Measurements from ENCODE around the gene OR2T2. TPM values are rescaled to one million over a fixed set of nuclear protein-coding genes. Genes with fewer than 3 reads are reported as not detected.
"Not testable (repeated sequence)": the region's sequence is repeated elsewhere in the genome, so short reads cannot be mapped to it uniquely, and the experiment has no call there.

Gene OR2T2
- total RNA-seq, 2 experiments from 2014 or later = not detected

GRCh38 chr1:248449821-248450465, 4.5 kb downstream of the OR2T2 start:
- H3K9me3 ChIP-seq (ENCODE audit: control insufficient read depth in 1 of 2, insufficient read depth in 1 of 2, low read length in 2 of 2); H3K4me3 Mint-ChIP-seq; H3K36me3 Mint-ChIP-seq (ENCODE audit: low read depth); H3K27me3 Mint-ChIP-seq; H3K27ac Mint-ChIP-seq; H3K4me1 Mint-ChIP-seq (ENCODE audit: low read depth); H3K27me3 ChIP-seq (ENCODE audit: control insufficient read depth in 1 of 2, insufficient read depth in 2 of 2, low read length in 2 of 2); H3K4me3 ChIP-seq (ENCODE audit: low read length); ATAC-seq (ENCODE audit: poor library complexity); intact Hi-C loops (cut with DNase I, micrococcal nuclease); H3K4me1 ChIP-seq (ENCODE audit: insufficient read depth, low read length); H3K27ac ChIP-seq (ENCODE audit: low read depth in 1 of 2, low read length in 2 of 2); H3K9me3 Mint-ChIP-seq; CTCF ChIA-PET; DNase-seq; H3K36me3 ChIP-seq (ENCODE audit: insufficient read depth, low read length); POLR2A ChIA-PET: not testable (repeated sequence)

DNA sequence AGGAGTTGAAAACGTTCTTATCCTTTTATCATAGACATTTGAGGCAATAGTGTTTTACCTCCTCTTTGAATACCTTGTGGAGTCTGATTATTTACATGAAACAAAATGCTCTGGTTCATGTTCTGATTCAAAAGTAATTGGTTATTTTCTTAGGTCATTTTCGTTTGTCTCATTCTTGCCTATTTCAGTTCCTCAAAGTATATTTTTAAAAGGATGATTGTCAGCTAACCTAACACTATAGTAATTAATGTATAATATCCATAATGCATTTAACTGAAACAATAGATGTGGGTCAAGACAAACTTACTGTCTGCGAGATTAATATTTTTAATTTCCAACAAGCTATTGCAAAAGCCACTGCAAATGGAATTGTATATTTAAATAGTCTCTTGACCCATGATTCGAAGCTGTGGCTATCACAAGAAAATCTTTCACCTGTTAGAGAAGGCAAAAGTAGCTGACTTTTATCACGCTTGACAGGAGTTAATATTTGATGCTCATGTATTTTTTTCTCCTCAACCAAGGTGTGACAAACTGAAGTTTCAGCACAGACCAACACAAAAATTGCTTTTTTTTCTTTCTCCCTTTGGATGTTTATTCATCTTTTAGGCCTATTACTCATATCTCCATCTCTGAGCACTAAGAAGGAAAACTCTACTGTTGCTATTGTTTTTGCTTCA, 5.2 kb downstream of the OR2T2 start:
- ATAC-seq (ENCODE audit: poor library complexity) = not testable (repeated sequence)

DNA sequence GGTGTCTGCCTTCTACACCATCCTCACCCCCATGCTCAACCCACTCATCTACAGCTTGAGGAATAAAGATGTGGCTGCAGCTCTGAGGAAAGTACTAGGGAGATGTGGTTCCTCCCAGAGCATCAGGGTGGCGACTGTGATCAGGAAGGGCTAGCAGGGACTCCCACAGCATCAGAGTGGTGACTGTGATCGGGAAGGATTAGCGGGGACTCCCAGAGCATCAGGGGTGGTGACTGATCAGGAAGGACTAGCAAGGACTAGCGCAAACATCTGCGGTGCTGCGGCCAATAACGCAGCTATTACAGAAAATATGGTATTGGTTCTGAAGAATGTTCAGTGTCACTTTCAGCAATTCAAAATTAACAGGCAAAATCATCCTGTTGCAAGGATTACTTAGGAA, 8.2 kb downstream of the OR2T2 start:
- intact Hi-C loops (cut with DNase I, micrococcal nuclease); DNase-seq; H3K27me3 Mint-ChIP-seq; H3K4me3 Mint-ChIP-seq; H3K36me3 Mint-ChIP-seq (ENCODE audit: low read depth); H3K9me3 ChIP-seq (ENCODE audit: control insufficient read depth in 1 of 2, insufficient read depth in 1 of 2, low read length in 2 of 2); H3K27me3 ChIP-seq (ENCODE audit: control insufficient read depth in 1 of 2, insufficient read depth in 2 of 2, low read length in 2 of 2); H3K9me3 Mint-ChIP-seq; ATAC-seq (ENCODE audit: poor library complexity); POLR2A ChIA-PET; H3K4me1 ChIP-seq (ENCODE audit: insufficient read depth, low read length); H3K27ac ChIP-seq (ENCODE audit: low read depth in 1 of 2, low read length in 2 of 2); CTCF ChIA-PET; H3K27ac Mint-ChIP-seq; H3K4me1 Mint-ChIP-seq (ENCODE audit: low read depth); H3K4me3 ChIP-seq (ENCODE audit: low read length); H3K36me3 ChIP-seq (ENCODE audit: insufficient read depth, low read length): not testable (repeated sequence)

More for the DNA sequence above, 5.2 kb downstream of the OR2T2 start:
- intact Hi-C loops (cut with DNase I, micrococcal nuclease); H3K4me3 ChIP-seq (ENCODE audit: low read length); H3K4me1 Mint-ChIP-seq (ENCODE audit: low read depth); H3K36me3 ChIP-seq (ENCODE audit: insufficient read depth, low read length); POLR2A ChIA-PET; H3K27ac Mint-ChIP-seq; H3K4me3 Mint-ChIP-seq; H3K27me3 Mint-ChIP-seq; H3K27ac ChIP-seq (ENCODE audit: low read depth in 1 of 2, low read length in 2 of 2); H3K9me3 Mint-ChIP-seq; DNase-seq; H3K36me3 Mint-ChIP-seq (ENCODE audit: low read depth); CTCF ChIA-PET; H3K4me1 ChIP-seq (ENCODE audit: insufficient read depth, low read length); H3K9me3 ChIP-seq (ENCODE audit: control insufficient read depth in 1 of 2, insufficient read depth in 1 of 2, low read length in 2 of 2); H3K27me3 ChIP-seq (ENCODE audit: control insufficient read depth in 1 of 2, insufficient read depth in 2 of 2, low read length in 2 of 2): not testable (repeated sequence)

GRCh38 chr1:248455045-248455444, 9.6 kb downstream of the OR2T2 start:
- H3K27me3 ChIP-seq (ENCODE audit: control insufficient read depth in 1 of 2, insufficient read depth in 2 of 2, low read length in 2 of 2); H3K36me3 ChIP-seq (ENCODE audit: insufficient read depth, low read length); H3K9me3 Mint-ChIP-seq; DNase-seq; H3K4me3 ChIP-seq (ENCODE audit: low read length); H3K9me3 ChIP-seq (ENCODE audit: control insufficient read depth in 1 of 2, insufficient read depth in 1 of 2, low read length in 2 of 2); H3K27me3 Mint-ChIP-seq; CTCF ChIA-PET; H3K4me3 Mint-ChIP-seq; H3K4me1 ChIP-seq (ENCODE audit: insufficient read depth, low read length); H3K36me3 Mint-ChIP-seq (ENCODE audit: low read depth); H3K27ac ChIP-seq (ENCODE audit: low read depth in 1 of 2, low read length in 2 of 2); intact Hi-C loops (cut with DNase I, micrococcal nuclease); H3K27ac Mint-ChIP-seq; POLR2A ChIA-PET; ATAC-seq (ENCODE audit: poor library complexity); H3K4me1 Mint-ChIP-seq (ENCODE audit: low read depth): not testable (repeated sequence)

- intact Hi-C loops (cut with DNase I, micrococcal nuclease) = not testable (repeated sequence)
Observed at GRCh38 chr1:248456635-248457034, 11.2 kb downstream of the OR2T2 start.

GRCh38 chr1:248459117-248459516, 13.7 kb downstream of the OR2T2 start:
- H3K36me3 Mint-ChIP-seq (ENCODE audit: low read depth); intact Hi-C loops (cut with DNase I, micrococcal nuclease); H3K9me3 Mint-ChIP-seq; H3K4me1 ChIP-seq (ENCODE audit: insufficient read depth, low read length); H3K4me1 Mint-ChIP-seq (ENCODE audit: low read depth); H3K27me3 ChIP-seq (ENCODE audit: control insufficient read depth in 1 of 2, insufficient read depth in 2 of 2, low read length in 2 of 2); POLR2A ChIA-PET; H3K9me3 ChIP-seq (ENCODE audit: control insufficient read depth in 1 of 2, insufficient read depth in 1 of 2, low read length in 2 of 2); H3K36me3 ChIP-seq (ENCODE audit: insufficient read depth, low read length); H3K4me3 Mint-ChIP-seq; H3K27me3 Mint-ChIP-seq; H3K4me3 ChIP-seq (ENCODE audit: low read length); ATAC-seq (ENCODE audit: poor library complexity); CTCF ChIA-PET; H3K27ac Mint-ChIP-seq; H3K27ac ChIP-seq (ENCODE audit: low read depth in 1 of 2, low read length in 2 of 2); DNase-seq: not testable (repeated sequence)

More at GRCh38 chr1:248456635-248457034, 11.2 kb downstream of the OR2T2 start:
- H3K27me3 ChIP-seq (ENCODE audit: control insufficient read depth in 1 of 2, insufficient read depth in 2 of 2, low read length in 2 of 2); H3K4me1 ChIP-seq (ENCODE audit: insufficient read depth, low read length); CTCF ChIA-PET; H3K4me1 Mint-ChIP-seq (ENCODE audit: low read depth); H3K27ac Mint-ChIP-seq; H3K27ac ChIP-seq (ENCODE audit: low read depth in 1 of 2, low read length in 2 of 2); H3K27me3 Mint-ChIP-seq; H3K36me3 ChIP-seq (ENCODE audit: insufficient read depth, low read length); H3K4me3 ChIP-seq (ENCODE audit: low read length); DNase-seq; H3K9me3 ChIP-seq (ENCODE audit: control insufficient read depth in 1 of 2, insufficient read depth in 1 of 2, low read length in 2 of 2); H3K9me3 Mint-ChIP-seq; POLR2A ChIA-PET; ATAC-seq (ENCODE audit: poor library complexity); H3K36me3 Mint-ChIP-seq (ENCODE audit: low read depth); H3K4me3 Mint-ChIP-seq: not testable (repeated sequence)

All from CD4-positive, alpha-beta T cell (primary cell).